DOHH2 (cell line): ENCODE results near the gene CENPM.

ENCODE experiments used
- CTCF ChIP-seq: fragments of 200-600 bp; sonication (generic); IDR thresholded peaks from one replicate; pipeline ENCODE4 v1.5.1; 2014; ENCODE audit warnings: antibody characterized with exemption, mild to moderate bottlenecking, low read depth, low read length; ENCODE audit not compliant: poor library complexity, severe bottlenecking
- EZH2phosphoT487 ChIP-seq: fragments of 200-600 bp; sonication (generic); IDR thresholded peaks from 2 replicates; pipeline ENCODE4 v1.6.1; 2017; ENCODE audit warnings: borderline replicate concordance, mild to moderate bottlenecking, antibody characterized with exemption, low read length, moderate library complexity, mixed read lengths

- TF ChIP-seq CTCF (no peak), EZH2phosphoT487 (no peak)
Measured at GRCh38 chr22:41970601-41971000, 23.6 kb upstream of the CENPM start.
